ENCODE measurements around the gene WASHC4.
"Not testable (repeated sequence)": the region's sequence is repeated elsewhere in the genome, so short reads cannot be mapped to it uniquely, and the experiment has no call there.

DNA sequence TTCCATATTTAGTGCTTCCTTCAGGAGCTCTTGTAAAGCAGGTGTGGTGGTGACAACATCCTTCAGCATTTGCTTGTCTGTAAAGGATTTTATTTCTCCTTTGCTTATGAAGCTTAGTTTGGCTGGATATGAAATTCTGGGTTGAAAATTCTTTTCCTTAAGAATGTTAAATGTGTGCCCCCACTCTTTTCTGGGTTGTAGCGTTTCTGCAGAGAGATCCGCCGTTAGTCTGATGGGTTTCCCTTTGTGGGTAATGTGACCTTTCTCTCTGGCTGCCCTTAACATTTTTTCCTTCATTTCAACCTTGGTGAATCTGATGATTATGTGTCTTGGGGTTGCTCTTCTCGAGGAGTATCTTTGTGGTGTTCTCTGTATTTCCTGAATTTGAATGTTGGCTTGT lies 75.9 kb downstream of the WASHC4 start:
- TF ChIP-seq POLR2A (IDR thresholded peaks at IDR 0.05): not testable (repeated sequence)
- TF ChIP-seq, protein P1, sequence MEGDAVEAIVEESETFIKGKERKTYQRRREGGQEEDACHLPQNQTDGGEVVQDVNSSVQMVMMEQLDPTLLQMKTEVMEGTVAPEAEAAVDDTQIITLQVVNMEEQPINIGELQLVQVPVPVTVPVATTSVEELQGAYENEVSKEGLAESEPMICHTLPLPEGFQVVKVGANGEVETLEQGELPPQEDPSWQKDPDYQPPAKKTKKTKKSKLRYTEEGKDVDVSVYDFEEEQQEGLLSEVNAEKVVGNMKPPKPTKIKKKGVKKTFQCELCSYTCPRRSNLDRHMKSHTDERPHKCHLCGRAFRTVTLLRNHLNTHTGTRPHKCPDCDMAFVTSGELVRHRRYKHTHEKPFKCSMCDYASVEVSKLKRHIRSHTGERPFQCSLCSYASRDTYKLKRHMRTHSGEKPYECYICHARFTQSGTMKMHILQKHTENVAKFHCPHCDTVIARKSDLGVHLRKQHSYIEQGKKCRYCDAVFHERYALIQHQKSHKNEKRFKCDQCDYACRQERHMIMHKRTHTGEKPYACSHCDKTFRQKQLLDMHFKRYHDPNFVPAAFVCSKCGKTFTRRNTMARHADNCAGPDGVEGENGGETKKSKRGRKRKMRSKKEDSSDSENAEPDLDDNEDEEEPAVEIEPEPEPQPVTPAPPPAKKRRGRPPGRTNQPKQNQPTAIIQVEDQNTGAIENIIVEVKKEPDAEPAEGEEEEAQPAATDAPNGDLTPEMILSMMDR (IDR thresholded peaks at IDR 0.05): not testable (repeated sequence)

Measured in testis (tissue), 2 donors.